ENCODE measurements around the gene MAP3K6. TPM values are rescaled to one million over a fixed set of nuclear protein-coding genes. Genes with fewer than 3 reads are reported as not detected.

MAP3K6 gene
- total and polyA plus RNA-seq, 2 of the 4 experiments (the other 2 are of a cell fraction) = 4.8 to 15.9 TPM

DNA sequence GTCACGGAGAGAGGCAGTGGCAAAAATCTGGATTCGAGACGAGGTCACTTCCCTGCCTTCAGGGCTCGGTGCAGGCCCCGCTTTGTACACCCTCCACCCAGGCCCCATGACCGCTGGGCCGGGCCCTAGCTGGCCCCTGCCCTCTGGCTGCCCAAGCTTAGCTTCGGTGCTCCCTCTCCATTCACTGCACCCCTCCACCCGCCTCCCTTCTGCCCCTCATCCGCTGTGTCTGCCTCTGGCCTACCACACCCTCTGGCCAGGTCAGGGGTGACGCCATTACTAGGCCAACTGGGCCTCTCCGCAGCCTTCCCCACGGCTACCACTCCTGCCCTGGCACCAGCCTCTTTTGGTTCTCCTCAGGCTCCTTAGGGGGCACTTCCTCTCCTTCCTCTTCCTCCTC lies 16.9 kb upstream of the MAP3K6 start:
- Histone ChIP-seq H3K4me1 (ENCODE audit: control insufficient read depth, insufficient read depth, low read length) (no peaks in the 10 kb centered on the region), H3K4me3 (ENCODE audit: insufficient read depth, low read depth, low read length) (no peak overlapping the region), H4K8ac (ENCODE audit: low read depth in 2 of 2, low read length in 2 of 2) (no peak overlapping the region), H3K79me1 (ENCODE audit: low read depth in 1 of 2, low read length in 2 of 2) (no peaks in the 10 kb centered on the region), H3K27me3 (ENCODE audit: control insufficient read depth, insufficient read depth, low read length) (peaks cover 32% of the 10 kb centered on the region), H3K23ac (ENCODE audit: low read depth, low read length) (no peak overlapping the region), H4K91ac (ENCODE audit: insufficient read depth, low read depth, low read length) (no peak overlapping the region), H2BK120ac (ENCODE audit: low read depth, low read length) (no peak overlapping the region), H2BK20ac (ENCODE audit: low read depth, low read length) (no peak overlapping the region), H3K18ac (ENCODE audit: low read depth, low read length) (no peak overlapping the region), H2AFZ (replicated peaks; ENCODE audit: low read length, poor library complexity) (no peak overlapping the region), H3K9me3 (ENCODE audit: control insufficient read depth, insufficient read depth, low read length) (no peaks in the 10 kb centered on the region), H3K14ac (replicated peaks; ENCODE audit: low read depth, low read length) (no peak overlapping the region), H2BK15ac (ENCODE audit: low read depth, low read length) (no peak overlapping the region), H2AK9ac (replicated peaks; ENCODE audit: low read depth, low read length, poor library complexity) (no peak overlapping the region), H4K20me1 (ENCODE audit: insufficient read depth, low read length) (no peaks in the 10 kb centered on the region; the same call in 1 of the 2 replicates), H4K5ac (ENCODE audit: low read depth, low read length) (no peak overlapping the region), H3K56ac (ENCODE audit: extremely low read depth, insufficient read depth, low read length) (no peak overlapping the region), H3K4ac (ENCODE audit: low read depth, low read length) (no peak overlapping the region), H2BK5ac (ENCODE audit: low read depth, low read length, poor library complexity, severe bottlenecking) (no peak overlapping the region), H3K9me1 (ENCODE audit: insufficient read depth, low read length) (no peaks in the 10 kb centered on the region), H3K9ac (ENCODE audit: low read depth, low read length) (no peak overlapping the region), H3K27ac (ENCODE audit: insufficient read depth, low read length) (no peak overlapping the region), H3K36me3 (ENCODE audit: control insufficient read depth, insufficient read depth, low read length) (no peaks in the 10 kb centered on the region), H3K4me2 (ENCODE audit: low read depth, low read length) (no peak overlapping the region), H2AK5ac (ENCODE audit: low read depth, low read length) (no peak overlapping the region)
- ATAC-seq (ENCODE audit: low read depth) (no peak), DNase-seq (no peak)
- WGBS, 2 experiments (ENCODE audit: extremely low coverage in 2 of 2, insufficient read length in 1 of 2) = 91% methylated on average over 12 of the region's 13 CpGs; no CpG with 5 or more reads in 1 of the 2 experiments
- dilution Hi-C loops (cut with HindIII; ENCODE audit: low sequenced_read_pairs, unreplicated experiment) (no loop called here), in situ Hi-C loops (cut with MboI; ENCODE audit: low sequenced_read_pairs) (no loop called here), intact Hi-C loops (cut with micrococcal nuclease) (no loop called here)
- ChIA-PET CTCF (interaction anchor here (1.0 to 1.1 kb wide), 2 partner anchors 84 to 125 kb away, joined by 3 to 4 read pairs; no protein-coding TSS in a partner anchor), POLR2A (ENCODE audit: unreplicated experiment) (no interaction called here)
- TF ChIP-seq RFX5 (IDR thresholded peaks at IDR 0.05; ENCODE audit: low read depth, low read length) (no peak), FOS (IDR thresholded peaks at IDR 0.05; ENCODE audit: low read depth, low read length) (no peak)
- no TSS peak for BruUV-seq (replicated peaks)
